Suprapubic skin (tissue), 4 donors: ENCODE data around the gene AKAP13.

Source experiments
- CTCF ChIP-seq, 2 donors: fragments of 200-600 bp in 1 of 2; fragments of 450-650 bp in 1 of 2; sonication (generic) in 1 of 2; IDR thresholded peaks; one replicate each; pipeline ENCODE4 v1.5.1; 2016 to 2019; ENCODE audit warnings: antibody characterized with exemption in 2 of 2, mild to moderate bottlenecking in 1 of 2, moderate library complexity in 1 of 2
- EP300 ChIP-seq: sonication (generic); formaldehyde crosslinking; IDR thresholded peaks from one replicate; pipeline ENCODE4 v1.6.1; 2017; ENCODE audit warnings: antibody characterized with exemption
- POLR2AphosphoS5 ChIP-seq, 3 donors: sonication (generic); formaldehyde crosslinking; IDR thresholded peaks; one replicate each; pipeline ENCODE4 v1.6.1; 2017; ENCODE audit warnings: antibody characterized with exemption in 3 of 3

- TF ChIP-seq CTCF (IDR thresholded peaks at IDR 0.05) (no peak), POLR2AphosphoS5 (IDR thresholded peaks at IDR 0.05) (no peak), EP300 (no peak)
Observed at GRCh38 chr15:85607141-85607806, 226.9 kb downstream of the AKAP13 start.
